Activated naive CD8-positive, alpha-beta T cell treated with anti-CD3 and anti-CD28 coated beads, Interleukin-2, amount 10 ng/mL, durations not matched to agents 7 days and 5 days (primary cell): ENCODE data around the gene SCLT1. TPM values are rescaled to one million over a fixed set of nuclear protein-coding genes. Genes with fewer than 3 reads are reported as not detected.
"Not testable (repeated sequence)": the region's sequence is repeated elsewhere in the genome, so short reads cannot be mapped to it uniquely, and the experiment has no call there.

Experiments used
- ATAC-seq: fragments of 150-1000 bp; cut with Tn5 transposase; one replicate; pipeline ENCODE4 v1.10.0; 2021; ENCODE audit warnings: low read depth, moderate library complexity
- POLR2A ChIA-PET: fragments of 350-600 bp; sonication (Branson Sonifier 250); formaldehyde crosslinking; loops from one replicate; lab custom pipeline; 2021; ENCODE audit warnings: antibody characterized with exemption; lab: Charles Lee
- DNase-seq: peaks from one replicate; pipeline ENCODE4 v3.0.0; 2021
- H3K27ac Mint-ChIP-seq: one replicate; pipeline ENCODE4 v1.8.0; 2022; ENCODE audit warnings: mild to moderate bottlenecking, mixed read lengths
- H3K27me3 Mint-ChIP-seq: one replicate; pipeline ENCODE4 v1.8.0; 2022; ENCODE audit warnings: mild to moderate bottlenecking, moderate library complexity, mixed read lengths
- H3K36me3 Mint-ChIP-seq: one replicate; pipeline ENCODE4 v1.8.0; 2021; ENCODE audit warnings: mild to moderate bottlenecking, mixed read lengths
- H3K4me1 Mint-ChIP-seq: one replicate; pipeline ENCODE4 v1.8.0; 2021; ENCODE audit warnings: mixed read lengths
- H3K4me3 Mint-ChIP-seq: one replicate; pipeline ENCODE4 v1.8.0; 2022; ENCODE audit warnings: mild to moderate bottlenecking, moderate library complexity, mixed read lengths
- H3K9me3 Mint-ChIP-seq: one replicate; pipeline ENCODE4 v1.8.0; 2021; ENCODE audit warnings: mixed read lengths
- total RNA-seq, 2 experiments: library from RNA; stranded (reverse); gene quantifications; one replicate each; pipeline ENCODE4 v1.2.3, GENCODE V29; 2021

Gene SCLT1
- total RNA-seq, 2 experiments from 2014 or later: 35.1 TPM

DNA sequence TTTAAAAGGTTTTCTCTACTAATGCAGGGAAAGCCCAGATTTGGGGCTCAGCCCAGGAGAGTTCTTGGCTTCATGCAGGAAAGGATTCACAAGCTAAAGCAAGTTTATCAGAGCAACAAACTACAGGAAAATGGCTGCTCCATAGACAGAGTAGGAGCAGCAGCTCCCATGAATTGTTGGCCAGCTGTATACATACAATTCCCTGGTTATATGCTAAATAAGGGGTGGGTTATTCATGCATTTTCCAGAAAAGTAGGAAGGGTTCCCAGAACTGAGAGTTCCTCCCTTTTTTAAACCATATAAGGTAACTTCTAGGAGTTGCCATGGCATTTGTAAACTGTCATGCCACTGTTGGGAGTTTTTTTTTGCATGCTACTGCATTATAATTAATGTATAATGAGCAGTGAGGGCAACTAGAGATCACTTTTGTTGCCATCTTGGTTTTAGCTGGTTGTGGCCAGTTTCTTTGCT, 5.2 kb upstream of the SCLT1 start:
- Mint-ChIP-seq H3K27me3 (no peaks in the 10 kb centered on the region), H3K36me3 (peaks cover 5% of the 10 kb centered on the region), H3K4me3 (no peak overlapping the region), H3K4me1 (peaks cover 23% of the 10 kb centered on the region), H3K27ac (no peak overlapping the region), H3K9me3 (no peaks in the 10 kb centered on the region)
- no peak for ATAC-seq
- POLR2A ChIA-PET: no interaction called here
- no peak for DNase-seq

DNA sequence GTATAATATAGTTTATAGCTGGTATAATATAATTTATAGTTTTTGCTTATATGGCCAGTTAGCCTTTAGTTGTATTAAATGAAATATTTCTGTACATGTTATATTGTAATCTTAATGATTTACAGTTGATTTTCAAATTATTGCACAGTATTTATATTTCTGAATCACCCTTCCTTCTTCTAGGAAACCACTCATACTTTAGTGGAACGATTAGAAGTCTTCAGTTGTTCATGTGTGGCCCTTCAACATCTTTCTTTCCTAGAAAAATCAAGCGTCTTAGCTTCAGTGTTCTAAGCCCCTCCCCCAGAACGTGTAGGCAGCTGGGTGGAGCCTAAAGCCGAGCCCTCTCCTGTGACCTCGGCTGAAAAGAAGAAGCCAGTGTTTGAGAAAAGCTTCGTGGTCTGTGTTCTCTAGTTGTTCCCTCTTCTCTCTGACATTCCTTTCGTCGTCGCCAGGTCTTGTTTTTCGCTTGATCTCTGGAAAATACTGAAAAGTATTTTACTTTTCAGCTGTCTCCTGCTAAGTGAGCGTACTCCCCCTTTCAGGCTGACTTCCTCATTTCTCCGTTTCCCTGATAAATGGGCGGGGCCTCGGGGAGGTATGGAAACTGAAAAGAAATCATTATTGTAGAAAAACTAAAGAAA, 2.6 kb upstream of the SCLT1 start, which contains the start of gene C4orf33:
Gene C4orf33, plus strand, starts transcription at position 342 of the 644 bp plus-strand sequence. CDS start 6,459 bp downstream, outside the sequence.
- Mint-ChIP-seq H3K27me3 (no peaks in the 10 kb centered on the region), H3K36me3 (no peaks in the 10 kb centered on the region), H3K4me1 (peaks cover 23% of the 10 kb centered on the region), H3K27ac (peak within 1 kb of the TSS; percentile 96), H3K9me3 (no peaks in the 10 kb centered on the region), H3K4me3 (peak within 1 kb of the TSS; percentile 99)
- POLR2A ChIA-PET: interaction anchor here (0.8 to 5.7 kb wide), 3 partner anchors 283 to 1131 kb away, joined by 3 to 80 read pairs (median 4); partner anchors contain the start of genes ABHD18, MFSD8 and PGRMC2
- DNase-seq (peak; percentile 63), ATAC-seq (peak; percentile 50)

DNA sequence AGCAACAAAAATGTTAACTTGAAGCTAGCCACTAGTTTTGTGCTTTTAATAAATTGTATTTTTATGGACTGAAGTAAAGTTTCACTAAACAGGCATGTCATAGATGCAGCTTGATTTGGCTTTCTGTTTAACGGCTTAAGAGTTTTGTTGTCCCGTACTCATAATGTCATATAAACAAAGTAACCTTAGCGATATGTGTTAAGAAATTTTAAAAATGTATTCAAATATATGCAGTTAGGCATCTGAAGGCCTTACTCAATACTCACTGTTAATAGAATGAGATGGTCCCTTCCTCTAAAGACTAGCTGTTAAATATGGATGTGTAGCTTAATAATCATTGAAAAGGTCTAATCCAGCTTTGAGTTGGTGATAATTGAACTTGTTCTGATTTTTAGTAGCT, 1.0 kb upstream of the SCLT1 start:
- Mint-ChIP-seq H3K27ac (peak overlapping the region; percentile 26), H3K27me3 (no peaks in the 10 kb centered on the region), H3K36me3 (peaks cover 3% of the 10 kb centered on the region), H3K9me3 (no peaks in the 10 kb centered on the region), H3K4me1 (peaks cover 29% of the 10 kb centered on the region), H3K4me3 (no peak overlapping the region)
- no peak for DNase-seq
- POLR2A ChIA-PET: interaction anchor here (1.0 to 5.7 kb wide), 6 partner anchors 11 to 1213 kb away, joined by 3 to 80 read pairs (median 6); partner anchors contain the start of genes ABHD18, JADE1, LARP1B and MFSD8
- no peak for ATAC-seq

DNA sequence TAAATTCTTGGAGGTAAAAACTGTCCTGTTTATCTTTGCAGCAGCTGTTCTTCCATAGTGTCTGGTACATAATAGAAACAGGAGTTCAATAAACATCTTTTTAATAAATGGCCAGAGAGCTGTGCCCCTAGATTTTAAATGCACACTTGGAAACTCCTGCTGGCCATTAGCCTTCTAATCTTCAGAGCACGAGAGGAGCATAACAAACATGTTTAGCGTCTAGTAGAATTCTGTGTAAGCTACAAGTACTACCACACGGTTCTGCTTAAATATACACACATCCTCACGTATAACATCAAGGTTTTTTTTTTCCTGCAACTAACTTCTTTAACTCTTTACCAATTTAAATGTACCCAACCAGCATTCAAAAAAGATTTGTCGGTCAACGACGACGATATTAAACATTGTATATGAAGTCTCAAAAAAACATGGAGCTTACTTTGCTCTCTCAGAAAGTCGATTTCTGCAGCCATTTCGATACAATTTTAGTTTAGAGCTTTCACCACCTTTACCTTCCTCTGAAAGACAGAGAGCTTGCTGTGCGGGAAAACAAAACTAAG, 628 bp downstream of the SCLT1 start:
- peaks cover 34% of the 10 kb centered on the region for H3K4me1 Mint-ChIP-seq
- H3K9me3 Mint-ChIP-seq: no peaks in the 10 kb centered on the region
- H3K27ac Mint-ChIP-seq: no peak overlapping the region
- ATAC-seq (no peak), DNase-seq (no peak)
- POLR2A ChIA-PET: interaction anchor here (0.6 to 5.7 kb wide), 9 partner anchors 10 to 1127 kb away, joined by 3 to 80 read pairs (median 5); partner anchors contain the start of genes ABHD18, JADE1, LARP1B and MFSD8
- H3K27me3 Mint-ChIP-seq: no peaks in the 10 kb centered on the region
- no peak overlapping the region for H3K4me3 Mint-ChIP-seq
- H3K36me3 Mint-ChIP-seq: peaks cover 10% of the 10 kb centered on the region

DNA sequence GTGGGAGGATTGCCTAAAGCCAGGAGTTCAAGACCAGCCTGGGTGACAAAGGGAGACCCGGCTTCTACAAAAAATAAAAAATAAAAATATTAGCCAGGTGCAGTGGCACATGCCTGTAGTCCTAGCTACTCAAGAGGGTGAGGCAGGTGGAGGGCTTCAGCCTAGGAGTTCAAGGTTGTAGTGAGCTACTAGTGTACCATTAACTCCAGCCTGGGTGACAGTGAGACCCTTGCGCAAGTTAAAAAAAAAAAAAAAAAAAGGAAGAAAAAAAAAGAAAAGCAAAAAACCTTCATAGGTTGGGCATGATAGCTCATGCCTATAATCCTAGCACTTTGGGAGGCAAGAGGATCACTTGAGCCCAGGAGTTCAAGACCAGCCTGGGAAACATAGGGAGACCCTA, 5.8 kb downstream of the SCLT1 start:
- peaks cover 34% of the 10 kb centered on the region for H3K36me3 Mint-ChIP-seq
- POLR2A ChIA-PET: no interaction called here
- peaks cover 27% of the 10 kb centered on the region for H3K4me1 Mint-ChIP-seq
- H3K27me3 Mint-ChIP-seq: no peaks in the 10 kb centered on the region
- DNase-seq: no peak
- no peak overlapping the region for H3K4me3 Mint-ChIP-seq
- no peak for ATAC-seq
- H3K27ac Mint-ChIP-seq: no peak overlapping the region
- peaks cover 5% of the 10 kb centered on the region for H3K9me3 Mint-ChIP-seq

DNA sequence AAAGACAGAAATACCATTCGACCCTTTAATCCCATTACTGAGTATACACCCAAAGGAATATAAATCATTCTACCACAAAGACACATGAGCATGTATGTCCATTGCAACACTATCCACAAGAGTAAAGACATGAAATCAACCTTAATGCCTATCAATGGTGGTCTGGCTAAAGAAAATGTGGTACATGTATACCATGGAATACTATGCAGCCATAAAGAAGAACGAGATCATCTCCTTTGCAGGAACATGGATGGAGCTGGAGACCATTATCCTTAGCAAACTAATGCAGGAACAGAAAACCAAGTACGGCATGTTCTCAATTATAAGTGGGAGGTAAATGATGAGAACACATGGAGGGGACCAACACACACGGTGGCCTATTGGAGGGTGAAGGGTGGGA, 7.9 kb downstream of the SCLT1 start:
- Mint-ChIP-seq H3K4me3 (no peak overlapping the region), H3K36me3 (peaks cover 50% of the 10 kb centered on the region), H3K9me3 (peaks cover 12% of the 10 kb centered on the region), H3K4me1 (peaks cover 27% of the 10 kb centered on the region), H3K27ac (no peak overlapping the region), H3K27me3 (no peaks in the 10 kb centered on the region)
- no peak for DNase-seq
- no peak for ATAC-seq
- POLR2A ChIA-PET: no interaction called here

DNA sequence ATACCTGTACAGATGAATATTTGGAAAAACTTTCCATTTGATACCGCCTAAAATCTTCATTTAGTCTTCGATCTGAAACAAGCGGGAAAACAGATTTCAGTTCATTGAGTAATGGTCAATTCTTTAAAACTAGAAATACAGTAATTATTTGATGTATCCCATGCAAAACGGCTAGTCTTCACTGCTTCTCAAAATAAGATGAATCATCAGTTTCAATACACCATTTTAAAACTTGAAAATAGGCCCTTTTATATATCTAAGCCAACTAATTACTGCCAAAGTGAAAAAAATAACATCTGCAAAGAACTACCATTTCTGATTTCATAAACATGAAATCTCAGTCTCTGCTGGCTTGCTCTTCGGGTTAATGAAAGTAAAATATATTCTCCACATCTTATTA, 11.0 kb downstream of the SCLT1 start:
- Mint-ChIP-seq H3K27me3 (no peaks in the 10 kb centered on the region), H3K9me3 (peaks cover 15% of the 10 kb centered on the region), H3K4me1 (peaks cover 9% of the 10 kb centered on the region), H3K36me3 (peaks cover 67% of the 10 kb centered on the region), H3K4me3 (no peak overlapping the region), H3K27ac (no peak overlapping the region)
- ATAC-seq: no peak
- DNase-seq: no peak
- POLR2A ChIA-PET: no interaction called here

DNA sequence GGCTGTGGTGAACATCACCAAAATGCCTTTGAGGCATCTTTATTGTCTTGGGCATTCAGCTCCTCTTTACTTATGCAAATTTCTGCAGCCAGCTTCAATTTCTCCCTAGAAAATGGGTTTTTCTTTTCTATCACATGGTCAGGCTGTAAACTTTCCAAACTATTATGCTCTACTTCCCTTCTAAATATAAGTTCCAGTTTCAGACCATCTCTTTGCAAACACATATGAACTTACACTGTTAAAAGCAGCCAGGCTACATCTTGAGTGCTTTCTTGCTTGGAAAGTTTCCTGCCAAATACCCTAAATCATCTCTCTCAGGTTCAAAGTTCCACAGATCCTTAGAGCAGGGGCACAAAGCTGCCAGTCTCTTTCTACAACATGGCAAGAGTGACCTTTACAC, 13.2 kb downstream of the SCLT1 start:
- peaks cover 10% of the 10 kb centered on the region for H3K9me3 Mint-ChIP-seq
- H3K4me3 Mint-ChIP-seq: no peak overlapping the region
- H3K27ac Mint-ChIP-seq: no peak overlapping the region
- H3K4me1 Mint-ChIP-seq: peaks cover 4% of the 10 kb centered on the region
- no peak for DNase-seq
- H3K27me3 Mint-ChIP-seq: no peaks in the 10 kb centered on the region
- no peak for ATAC-seq
- POLR2A ChIA-PET: no interaction called here
- H3K36me3 Mint-ChIP-seq: peaks cover 67% of the 10 kb centered on the region

DNA sequence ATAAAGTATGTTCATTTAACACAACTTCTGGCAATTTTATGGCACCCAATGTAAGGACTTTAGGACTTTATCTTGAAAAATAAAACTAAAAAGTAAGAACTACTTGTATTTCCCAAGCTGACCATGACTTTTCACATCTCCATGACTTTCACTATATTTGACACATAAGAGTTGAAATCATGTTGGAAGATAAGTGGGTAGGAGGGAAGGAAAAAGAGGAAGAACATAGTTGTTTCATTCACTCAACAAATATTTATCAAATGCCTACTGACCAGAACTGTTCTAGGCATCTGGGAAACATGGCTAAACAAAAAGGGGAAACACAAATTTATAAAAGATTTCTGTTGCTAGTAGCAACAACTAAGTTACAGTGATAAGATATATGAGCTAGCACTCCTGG, 16.0 kb downstream of the SCLT1 start:
- POLR2A ChIA-PET: no interaction called here
- H3K27ac Mint-ChIP-seq: no peak overlapping the region
- no peaks in the 10 kb centered on the region for H3K27me3 Mint-ChIP-seq
- H3K9me3 Mint-ChIP-seq: peaks cover 25% of the 10 kb centered on the region
- H3K36me3 Mint-ChIP-seq: peaks cover 75% of the 10 kb centered on the region
- ATAC-seq (no peak), DNase-seq (no peak)
- no peaks in the 10 kb centered on the region for H3K4me1 Mint-ChIP-seq
- no peak overlapping the region for H3K4me3 Mint-ChIP-seq

DNA sequence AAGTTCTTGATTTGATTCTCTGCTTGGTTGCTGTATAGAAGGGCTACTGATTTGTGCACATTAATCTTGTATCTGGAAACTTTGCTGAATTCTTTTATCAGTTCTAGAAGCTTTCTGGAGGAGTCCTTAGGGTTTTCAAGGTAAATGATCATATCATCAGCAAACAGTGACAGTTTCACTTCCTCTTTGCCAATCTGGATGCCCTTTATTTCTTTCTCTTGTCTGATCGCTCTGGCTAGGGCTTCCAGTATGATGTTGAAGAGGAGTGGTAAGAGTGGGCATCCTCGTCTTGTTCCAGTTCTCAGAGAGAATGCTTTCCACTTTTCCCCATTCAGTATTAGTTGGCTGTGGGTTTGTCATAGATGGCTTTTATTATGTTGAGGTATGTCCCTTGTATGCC, 23.8 kb downstream of the SCLT1 start:
- ATAC-seq, H3K4me3 Mint-ChIP-seq, H3K27me3 Mint-ChIP-seq, POLR2A ChIA-PET, DNase-seq, H3K27ac Mint-ChIP-seq: not testable (repeated sequence)
- H3K36me3 Mint-ChIP-seq: peaks cover 61% of the 10 kb centered on the region
- H3K4me1 Mint-ChIP-seq: peaks cover 12% of the 10 kb centered on the region
- peaks cover 38% of the 10 kb centered on the region for H3K9me3 Mint-ChIP-seq

DNA sequence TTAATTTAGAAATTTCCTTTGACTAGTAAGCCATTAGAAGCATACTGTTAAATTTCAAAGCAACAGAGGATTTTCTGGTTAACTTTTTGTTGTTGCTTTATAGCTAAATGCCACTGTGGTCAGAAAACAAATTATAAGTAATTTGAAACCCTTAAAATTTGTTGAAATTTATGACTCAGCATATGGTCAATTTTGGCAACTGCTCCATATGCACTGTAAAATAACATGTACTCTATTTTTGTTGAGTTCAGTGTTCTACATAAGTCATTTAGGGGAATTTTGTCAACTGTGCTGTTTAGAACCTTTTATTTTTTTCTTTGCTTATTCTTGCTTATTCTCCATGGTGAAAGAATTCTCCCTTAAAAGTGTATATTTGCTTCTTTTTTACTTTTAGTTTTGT, 28.6 kb downstream of the SCLT1 start:
- DNase-seq (no peak), ATAC-seq (no peak)
- Mint-ChIP-seq H3K9me3 (peaks cover 40% of the 10 kb centered on the region), H3K27ac (no peak overlapping the region), H3K4me3 (no peak overlapping the region), H3K36me3 (peaks cover 67% of the 10 kb centered on the region), H3K27me3 (no peaks in the 10 kb centered on the region), H3K4me1 (peaks cover 5% of the 10 kb centered on the region)
- POLR2A ChIA-PET: no interaction called here

DNA sequence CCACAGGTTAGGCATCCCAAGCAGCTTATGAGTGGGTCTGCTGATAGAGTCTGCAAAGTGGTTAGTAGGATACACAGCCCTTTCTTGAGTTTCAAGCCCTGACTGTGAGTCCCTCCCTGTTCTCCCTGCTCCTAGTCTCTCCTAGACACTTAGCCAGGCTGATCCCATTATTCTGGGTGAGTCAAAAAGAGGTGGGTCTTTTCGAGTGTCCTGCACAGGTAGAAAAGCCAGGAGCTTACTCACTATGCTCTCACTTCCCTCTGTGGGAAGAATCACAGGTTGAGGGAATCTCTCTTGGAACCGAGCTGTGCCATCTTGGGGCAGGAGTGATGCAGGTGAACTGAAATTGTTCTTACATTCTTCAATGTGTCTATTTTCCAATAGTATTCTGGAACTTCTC, 29.7 kb downstream of the SCLT1 start:
- ATAC-seq: no peak
- POLR2A ChIA-PET: no interaction called here
- Mint-ChIP-seq H3K36me3 (peaks cover 65% of the 10 kb centered on the region), H3K4me3 (no peak overlapping the region), H3K4me1 (peaks cover 2% of the 10 kb centered on the region), H3K27ac (no peak overlapping the region), H3K9me3 (peaks cover 44% of the 10 kb centered on the region), H3K27me3 (no peaks in the 10 kb centered on the region)
- DNase-seq: no peak

DNA sequence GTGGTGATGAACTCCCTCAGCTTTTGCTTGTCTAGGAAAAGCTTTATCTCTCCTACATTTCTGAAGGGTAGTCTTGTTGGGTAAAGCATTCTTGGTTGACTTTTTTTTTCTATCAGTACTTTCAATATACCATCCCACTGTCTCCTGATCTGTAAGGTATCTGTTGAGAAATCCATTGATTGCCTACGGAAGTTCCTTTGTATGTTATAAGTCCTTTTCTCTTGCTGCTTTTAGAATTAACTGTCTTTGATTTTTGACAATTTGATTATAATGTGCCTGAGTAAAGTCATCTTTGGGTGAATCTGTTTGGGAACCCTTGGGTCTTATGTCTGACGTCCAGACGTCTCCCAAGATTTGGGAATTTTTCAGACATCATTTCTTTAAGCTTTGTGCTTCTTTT, 30.8 kb downstream of the SCLT1 start:
- DNase-seq (no peak), ATAC-seq (no peak)
- Mint-ChIP-seq H3K4me3 (no peak overlapping the region), H3K4me1 (no peaks in the 10 kb centered on the region), H3K27ac (no peak overlapping the region), H3K9me3 (peaks cover 40% of the 10 kb centered on the region), H3K36me3 (peaks cover 65% of the 10 kb centered on the region), H3K27me3 (no peaks in the 10 kb centered on the region)
- POLR2A ChIA-PET: no interaction called here

DNA sequence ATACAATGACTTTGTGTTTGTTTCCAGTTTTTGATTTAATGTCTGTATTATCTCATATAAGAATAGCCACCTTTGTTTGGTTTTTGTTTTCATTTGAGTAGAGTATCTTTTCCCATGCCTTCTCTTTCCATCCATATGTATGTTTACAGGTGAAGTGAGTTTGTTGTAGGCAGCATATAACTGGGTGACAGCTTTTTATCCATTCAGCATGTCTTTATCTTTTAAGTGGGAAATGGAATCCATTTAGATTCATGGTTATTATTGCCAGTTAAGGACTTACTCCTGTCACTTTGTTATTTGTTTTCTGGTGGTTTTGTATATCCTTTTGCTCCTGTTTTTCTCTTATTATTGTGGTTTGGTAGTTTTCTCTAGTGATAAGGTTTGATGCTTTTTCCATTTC, 34.3 kb downstream of the SCLT1 start:
- Mint-ChIP-seq H3K27me3 (no peaks in the 10 kb centered on the region), H3K9me3 (peaks cover 50% of the 10 kb centered on the region), H3K27ac (no peak overlapping the region), H3K36me3 (peaks cover 71% of the 10 kb centered on the region), H3K4me1 (no peaks in the 10 kb centered on the region), H3K4me3 (no peak overlapping the region)
- no peak for DNase-seq
- no peak for ATAC-seq
- POLR2A ChIA-PET: no interaction called here
